RWPE1 (cell line): ENCODE results near the gene ETV6.

Experiments
- CTCF ChIA-PET: fragments of 350-600 bp; sonication (Branson Sonifier 250); formaldehyde crosslinking; extraction: SDS; loops from one replicate; lab custom pipeline; 2021; lab: Yijun Ruan, JAX
- POLR2A ChIA-PET: fragments of 400-600 bp; formaldehyde crosslinking; extraction: SDS; loops from one replicate; lab custom pipeline; 2020; ENCODE audit warnings: antibody characterized with exemption; ENCODE audit not compliant: low non-redundant PET; lab: Yijun Ruan, JAX
- DNase-seq: peaks from one replicate; pipeline ENCODE4 v3.0.0; 2012; ENCODE audit warnings: low spot score
- H3K27ac ChIP-seq: fragments of 450-650 bp; 2 replicates; pipeline ENCODE4 v1.5.1; 2017
- CTCF ChIP-seq: fragments of 450-650 bp; conservative IDR thresholded peaks from 2 replicates; pipeline ENCODE4 v1.5.1; 2017; ENCODE audit warnings: low read depth, mild to moderate bottlenecking

The ETV6 gene

GRCh38 chr12:11693601-11694000 is 44.1 kb downstream of the ETV6 start:
- DNase-seq, result no peak
- ChIA-PET POLR2A (no interaction called here), CTCF (no interaction called here)
- no peak overlapping the region for H3K27ac ChIP-seq
- TF ChIP-seq CTCF, result no peak

GRCh38 chr12:11694528-11694927 is 45.1 kb downstream of the ETV6 start:
- CTCF ChIA-PET, result no interaction called here
- H3K27ac ChIP-seq, result no peak overlapping the region
- TF ChIP-seq CTCF, result no peak
- no peak for DNase-seq
- POLR2A ChIA-PET, result no interaction called here

GRCh38 chr12:11695321-11695720 is 45.8 kb downstream of the ETV6 start:
- POLR2A ChIA-PET, result no interaction called here
- no peak for DNase-seq
- CTCF ChIA-PET, result no interaction called here
- TF ChIP-seq CTCF, result no peak
- no peak overlapping the region for H3K27ac ChIP-seq

GRCh38 chr12:11696084-11696483 is 46.6 kb downstream of the ETV6 start:
- POLR2A ChIA-PET, result no interaction called here
- CTCF ChIA-PET, result no interaction called here
- no peak for TF ChIP-seq CTCF
- no peak overlapping the region for H3K27ac ChIP-seq
- DNase-seq, result no peak

GRCh38 chr12:11697131-11697530 is 47.7 kb downstream of the ETV6 start:
- H3K27ac ChIP-seq, result no peak overlapping the region
- POLR2A ChIA-PET, result no interaction called here
- CTCF ChIA-PET, result interaction anchor here (0.6 to 0.7 kb wide), 2 partner anchors 35 to 653 kb away, joined by 3 read pairs; no protein-coding TSS in a partner anchor
- TF ChIP-seq CTCF, result no peak
- DNase-seq, result no peak

GRCh38 chr12:11697670-11698387 is 48.4 kb downstream of the ETV6 start:
- DNase-seq, result peak; percentile 31
- no peak overlapping the region for H3K27ac ChIP-seq
- CTCF ChIA-PET, result interaction anchor here (0.6 to 0.7 kb wide), 2 partner anchors 34 to 653 kb away, joined by 3 read pairs; no protein-coding TSS in a partner anchor
- POLR2A ChIA-PET, result no interaction called here
- no peak for TF ChIP-seq CTCF
